ENCODE measurements around the gene DUSP10.

DNA sequence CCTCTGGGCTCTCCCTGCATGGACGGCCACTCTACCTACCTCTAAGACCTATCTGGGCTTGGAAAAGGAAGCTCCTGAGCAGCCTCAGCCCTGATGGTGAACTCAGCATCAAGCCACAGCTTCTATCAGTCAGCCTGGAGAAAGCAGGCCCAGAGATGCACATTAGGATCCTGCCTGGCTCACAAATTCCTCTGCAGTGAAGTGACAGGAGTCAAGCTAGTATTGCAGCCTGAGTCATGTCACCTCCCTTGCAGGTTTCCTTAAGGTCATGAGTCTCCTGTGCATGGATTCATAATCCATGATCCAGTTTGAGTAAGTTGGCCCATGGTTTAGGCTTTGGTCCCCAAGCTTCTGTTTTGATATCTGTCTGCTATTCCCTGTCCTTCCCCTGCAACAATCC is 37.9 kb upstream of the DUSP10 start:
- TF ChIP-seq, protein P1, sequence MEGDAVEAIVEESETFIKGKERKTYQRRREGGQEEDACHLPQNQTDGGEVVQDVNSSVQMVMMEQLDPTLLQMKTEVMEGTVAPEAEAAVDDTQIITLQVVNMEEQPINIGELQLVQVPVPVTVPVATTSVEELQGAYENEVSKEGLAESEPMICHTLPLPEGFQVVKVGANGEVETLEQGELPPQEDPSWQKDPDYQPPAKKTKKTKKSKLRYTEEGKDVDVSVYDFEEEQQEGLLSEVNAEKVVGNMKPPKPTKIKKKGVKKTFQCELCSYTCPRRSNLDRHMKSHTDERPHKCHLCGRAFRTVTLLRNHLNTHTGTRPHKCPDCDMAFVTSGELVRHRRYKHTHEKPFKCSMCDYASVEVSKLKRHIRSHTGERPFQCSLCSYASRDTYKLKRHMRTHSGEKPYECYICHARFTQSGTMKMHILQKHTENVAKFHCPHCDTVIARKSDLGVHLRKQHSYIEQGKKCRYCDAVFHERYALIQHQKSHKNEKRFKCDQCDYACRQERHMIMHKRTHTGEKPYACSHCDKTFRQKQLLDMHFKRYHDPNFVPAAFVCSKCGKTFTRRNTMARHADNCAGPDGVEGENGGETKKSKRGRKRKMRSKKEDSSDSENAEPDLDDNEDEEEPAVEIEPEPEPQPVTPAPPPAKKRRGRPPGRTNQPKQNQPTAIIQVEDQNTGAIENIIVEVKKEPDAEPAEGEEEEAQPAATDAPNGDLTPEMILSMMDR (conservative IDR thresholded peaks at IDR 0.05; ENCODE audit: low read length) = no peak
- TF ChIP-seq EZH2phosphoT487 (IDR thresholded peaks at IDR 0.05; ENCODE audit: borderline replicate concordance, low read depth, low read length) = no peak

Measured in OCI-LY7 (cell line).